HEK293T (cell line): ENCODE measurements around the gene NEGR1.

Source experiments
- ARNT ChIP-seq: fragments of 450-650 bp; IDR thresholded peaks from 2 replicates; pipeline ENCODE4 v1.6.1; 2017; ENCODE audit warnings: mild to moderate bottlenecking
- FOXM1 ChIP-seq: fragments of 450-650 bp; IDR thresholded peaks from 2 replicates; pipeline ENCODE4 v1.6.1; 2017; ENCODE audit warnings: mild to moderate bottlenecking, borderline replicate concordance
- HDGF ChIP-seq: fragments of 450-650 bp; IDR thresholded peaks from 2 replicates; pipeline ENCODE4 v1.6.1; 2017; ENCODE audit warnings: antibody characterized with exemption, borderline replicate concordance
- SUZ12 ChIP-seq: fragments of 450-650 bp; IDR thresholded peaks from 2 replicates; pipeline ENCODE4 v1.6.1; 2016; ENCODE audit warnings: mild to moderate bottlenecking
- ZNF384 ChIP-seq: fragments of 450-650 bp; IDR thresholded peaks from 2 replicates; pipeline ENCODE4 v1.6.1; 2016

GRCh38 chr1:71473331-71473730 is 809.0 kb downstream of the NEGR1 start:
- TF ChIP-seq ZNF384 = no peak
- no peak for TF ChIP-seq FOXM1
- TF ChIP-seq SUZ12 = no peak
- no peak for TF ChIP-seq HDGF
- no peak for TF ChIP-seq ARNT
